Middle frontal gyrus (tissue), 1 donor: ENCODE results near the gene PTGES.

Experiments
- DNase-seq: peaks from one replicate; pipeline ENCODE4 v3.0.0-alpha.2; 2015; ENCODE audit warnings: low spot score; ENCODE audit errors: extremely low spot score

Gene PTGES

DNA sequence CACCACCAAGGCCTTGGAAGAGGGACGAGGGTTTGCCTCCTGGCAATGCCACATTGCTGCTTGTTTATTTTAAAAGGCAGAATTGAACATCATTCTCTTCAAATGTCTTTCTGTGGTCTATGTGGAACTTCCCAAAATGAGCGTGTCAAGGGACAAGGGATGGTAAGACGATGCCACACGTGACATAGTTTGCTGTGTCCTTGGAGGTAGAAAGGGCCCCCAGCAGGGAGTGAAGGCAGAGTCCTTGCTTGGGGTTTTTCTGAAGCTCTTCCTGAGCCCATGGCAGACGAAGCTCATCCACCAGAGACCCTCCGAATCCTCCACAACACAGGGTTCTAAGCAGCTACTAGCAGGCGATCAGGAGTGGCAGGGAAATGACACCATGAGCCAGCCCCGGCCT, 59.1 kb downstream of the PTGES start:
- DNase-seq, result no peak

DNA sequence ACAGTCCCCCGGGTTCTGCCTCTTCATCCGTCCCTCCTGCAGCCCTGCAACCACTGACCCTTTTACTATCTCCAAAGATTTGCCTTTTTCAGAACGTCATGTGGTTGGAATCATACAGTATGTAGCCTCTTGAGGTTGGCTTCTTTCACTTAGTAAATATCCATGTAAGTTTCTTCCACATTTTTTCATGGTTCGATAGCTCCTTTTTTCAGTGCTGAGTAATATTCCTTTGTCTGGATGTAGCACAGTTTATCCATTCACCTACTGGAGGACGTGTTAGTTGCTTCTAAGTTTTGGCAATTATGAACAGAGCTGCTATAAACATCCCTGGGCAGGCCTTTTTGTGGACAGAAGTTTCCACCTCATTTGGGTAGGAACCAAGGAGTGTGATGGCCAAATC, 60.3 kb downstream of the PTGES start:
- DNase-seq, result no peak
